ENCODE results near the gene GSTO1.
A peak's percentile ranks its signal among the peaks of the same experiment; 100 is the strongest.

Gene GSTO1

DNA sequence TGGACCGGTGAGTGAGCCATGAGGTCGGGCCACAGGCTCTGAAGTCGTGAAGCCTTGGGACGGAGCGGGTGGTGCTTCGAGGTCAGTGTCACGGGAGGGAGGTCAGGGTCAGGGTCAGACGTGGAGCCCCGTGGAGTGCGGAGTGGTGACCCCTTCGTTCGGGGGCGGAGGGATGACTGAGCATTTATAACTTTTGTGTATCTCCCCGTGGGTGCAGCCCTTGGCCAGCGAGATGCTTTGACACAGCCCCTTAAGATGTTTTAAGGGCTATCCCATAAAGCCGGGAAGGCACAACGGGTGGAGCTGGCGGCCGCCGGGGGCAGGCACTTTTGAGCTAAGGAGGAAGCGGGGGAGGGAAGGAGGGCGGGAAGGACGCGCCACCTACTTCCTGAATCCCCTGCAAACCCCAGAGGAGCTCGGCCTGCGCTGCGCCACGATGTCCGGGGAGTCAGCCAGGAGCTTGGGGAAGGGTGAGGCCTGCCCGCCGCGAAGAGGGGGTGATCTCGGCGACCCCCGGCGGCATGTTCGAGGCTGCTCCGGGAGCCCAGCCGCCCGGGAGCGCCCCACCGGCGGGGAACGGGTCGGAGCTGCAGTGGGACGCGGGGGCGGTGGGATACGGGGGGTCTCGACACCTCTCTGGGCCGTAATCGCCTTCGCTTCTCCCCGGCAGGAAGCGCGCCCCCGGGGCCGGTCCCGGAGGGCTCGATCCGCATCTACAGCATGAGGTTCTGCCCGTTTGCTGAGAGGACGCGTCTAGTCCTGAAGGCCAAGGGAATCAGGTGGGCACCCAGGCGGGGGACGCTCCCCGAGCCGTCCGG, at the start of gene GSTO1 (continued):
- TF ChIP-seq, protein P1, sequence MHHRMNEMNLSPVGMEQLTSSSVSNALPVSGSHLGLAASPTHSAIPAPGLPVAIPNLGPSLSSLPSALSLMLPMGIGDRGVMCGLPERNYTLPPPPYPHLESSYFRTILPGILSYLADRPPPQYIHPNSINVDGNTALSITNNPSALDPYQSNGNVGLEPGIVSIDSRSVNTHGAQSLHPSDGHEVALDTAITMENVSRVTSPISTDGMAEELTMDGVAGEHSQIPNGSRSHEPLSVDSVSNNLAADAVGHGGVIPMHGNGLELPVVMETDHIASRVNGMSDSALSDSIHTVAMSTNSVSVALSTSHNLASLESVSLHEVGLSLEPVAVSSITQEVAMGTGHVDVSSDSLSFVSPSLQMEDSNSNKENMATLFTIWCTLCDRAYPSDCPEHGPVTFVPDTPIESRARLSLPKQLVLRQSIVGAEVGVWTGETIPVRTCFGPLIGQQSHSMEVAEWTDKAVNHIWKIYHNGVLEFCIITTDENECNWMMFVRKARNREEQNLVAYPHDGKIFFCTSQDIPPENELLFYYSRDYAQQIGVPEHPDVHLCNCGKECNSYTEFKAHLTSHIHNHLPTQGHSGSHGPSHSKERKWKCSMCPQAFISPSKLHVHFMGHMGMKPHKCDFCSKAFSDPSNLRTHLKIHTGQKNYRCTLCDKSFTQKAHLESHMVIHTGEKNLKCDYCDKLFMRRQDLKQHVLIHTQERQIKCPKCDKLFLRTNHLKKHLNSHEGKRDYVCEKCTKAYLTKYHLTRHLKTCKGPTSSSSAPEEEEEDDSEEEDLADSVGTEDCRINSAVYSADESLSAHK (tag by site-specific recombination; IDR thresholded peaks at IDR 0.05): 0 out of 2 replicates have a peak, but pooled peaks have one; percentile 22
- peak; percentile 65 for TF ChIP-seq ZIC2 (tag by site-specific recombination; IDR thresholded peaks at IDR 0.05)
- no peak for TF ChIP-seq ZNF433 (tag by site-specific recombination; IDR thresholded peaks at IDR 0.05; ENCODE audit: low read depth)
- TF ChIP-seq ZNF140 (tag by site-specific recombination; IDR thresholded peaks at IDR 0.05): 0 out of 2 replicates have a peak, but pooled peaks have one; percentile 3
- TF ChIP-seq, protein P2, sequence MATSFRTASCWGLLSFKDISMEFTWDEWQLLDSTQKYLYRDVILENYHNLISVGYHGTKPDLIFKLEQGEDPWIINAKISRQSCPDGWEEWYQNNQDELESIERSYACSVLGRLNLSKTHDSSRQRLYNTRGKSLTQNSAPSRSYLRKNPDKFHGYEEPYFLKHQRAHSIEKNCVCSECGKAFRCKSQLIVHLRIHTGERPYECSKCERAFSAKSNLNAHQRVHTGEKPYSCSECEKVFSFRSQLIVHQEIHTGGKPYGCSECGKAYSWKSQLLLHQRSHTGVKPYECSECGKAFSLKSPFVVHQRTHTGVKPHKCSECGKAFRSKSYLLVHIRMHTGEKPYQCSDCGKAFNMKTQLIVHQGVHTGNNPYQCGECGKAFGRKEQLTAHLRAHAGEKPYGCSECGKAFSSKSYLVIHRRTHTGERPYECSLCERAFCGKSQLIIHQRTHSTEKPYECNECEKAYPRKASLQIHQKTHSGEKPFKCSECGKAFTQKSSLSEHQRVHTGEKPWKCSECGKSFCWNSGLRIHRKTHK (tag by site-specific recombination; IDR thresholded peaks at IDR 0.05): no peak
- peak; percentile 65 for TF ChIP-seq WT1 (tag by site-specific recombination; IDR thresholded peaks at IDR 0.05)
- no peak for TF ChIP-seq ZNF555 (tag by site-specific recombination; conservative IDR thresholded peaks at IDR 0.05)
- no peak for TF ChIP-seq ZNF19 (tag by site-specific recombination; IDR thresholded peaks at IDR 0.05; ENCODE audit: low read depth)
- no peak for TF ChIP-seq ZFP3 (tag by site-specific recombination; IDR thresholded peaks at IDR 0.05; ENCODE audit: low read depth)
- TF ChIP-seq, protein P3, sequence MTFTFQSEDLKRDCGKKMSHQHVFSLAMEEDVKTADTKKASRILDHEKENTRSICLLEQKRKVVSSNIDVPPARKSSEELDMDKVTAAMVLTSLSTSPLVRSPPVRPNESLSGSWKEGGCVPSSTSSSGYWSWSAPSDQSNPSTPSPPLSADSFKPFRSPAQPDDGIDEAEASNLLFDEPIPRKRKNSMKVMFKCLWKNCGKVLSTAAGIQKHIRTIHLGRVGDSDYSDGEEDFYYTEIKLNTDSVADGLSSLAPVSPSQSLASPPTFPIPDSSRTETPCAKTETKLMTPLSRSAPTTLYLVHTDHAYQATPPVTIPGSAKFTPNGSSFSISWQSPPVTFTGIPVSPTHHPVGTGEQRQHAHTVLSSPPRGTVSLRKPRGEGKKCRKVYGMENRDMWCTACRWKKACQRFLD (tag by site-specific recombination; IDR thresholded peaks at IDR 0.05): no peak
- TF ChIP-seq ZNF544 (tag by site-specific recombination; IDR thresholded peaks at IDR 0.05): no peak
- peak; percentile 71; the same call in 1 of the 2 replicates for TF ChIP-seq ZBTB20 (tag by site-specific recombination; IDR thresholded peaks at IDR 0.05)
- no peak for TF ChIP-seq ZNF2 (tag by site-specific recombination; IDR thresholded peaks at IDR 0.05)
- TF ChIP-seq ZNF350 (tag by site-specific recombination; IDR thresholded peaks at IDR 0.05): no peak
- TF ChIP-seq, protein P4, sequence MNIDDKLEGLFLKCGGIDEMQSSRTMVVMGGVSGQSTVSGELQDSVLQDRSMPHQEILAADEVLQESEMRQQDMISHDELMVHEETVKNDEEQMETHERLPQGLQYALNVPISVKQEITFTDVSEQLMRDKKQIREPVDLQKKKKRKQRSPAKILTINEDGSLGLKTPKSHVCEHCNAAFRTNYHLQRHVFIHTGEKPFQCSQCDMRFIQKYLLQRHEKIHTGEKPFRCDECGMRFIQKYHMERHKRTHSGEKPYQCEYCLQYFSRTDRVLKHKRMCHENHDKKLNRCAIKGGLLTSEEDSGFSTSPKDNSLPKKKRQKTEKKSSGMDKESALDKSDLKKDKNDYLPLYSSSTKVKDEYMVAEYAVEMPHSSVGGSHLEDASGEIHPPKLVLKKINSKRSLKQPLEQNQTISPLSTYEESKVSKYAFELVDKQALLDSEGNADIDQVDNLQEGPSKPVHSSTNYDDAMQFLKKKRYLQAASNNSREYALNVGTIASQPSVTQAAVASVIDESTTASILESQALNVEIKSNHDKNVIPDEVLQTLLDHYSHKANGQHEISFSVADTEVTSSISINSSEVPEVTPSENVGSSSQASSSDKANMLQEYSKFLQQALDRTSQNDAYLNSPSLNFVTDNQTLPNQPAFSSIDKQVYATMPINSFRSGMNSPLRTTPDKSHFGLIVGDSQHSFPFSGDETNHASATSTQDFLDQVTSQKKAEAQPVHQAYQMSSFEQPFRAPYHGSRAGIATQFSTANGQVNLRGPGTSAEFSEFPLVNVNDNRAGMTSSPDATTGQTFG (tag by site-specific recombination; IDR thresholded peaks at IDR 0.05; ENCODE audit: borderline replicate concordance): no peak
- no peak for TF ChIP-seq ZNF146 (tag by site-specific recombination; IDR thresholded peaks at IDR 0.05)
- peak; percentile 95 for TF ChIP-seq IKZF3 (tag by site-specific recombination; IDR thresholded peaks at IDR 0.05)
- TF ChIP-seq ZNF510 (tag by site-specific recombination; IDR thresholded peaks at IDR 0.05; ENCODE audit: insufficient replicate concordance): no peak
- no peak for TF ChIP-seq OVOL3 (tag by site-specific recombination; IDR thresholded peaks at IDR 0.05)
- TF ChIP-seq, protein P5, sequence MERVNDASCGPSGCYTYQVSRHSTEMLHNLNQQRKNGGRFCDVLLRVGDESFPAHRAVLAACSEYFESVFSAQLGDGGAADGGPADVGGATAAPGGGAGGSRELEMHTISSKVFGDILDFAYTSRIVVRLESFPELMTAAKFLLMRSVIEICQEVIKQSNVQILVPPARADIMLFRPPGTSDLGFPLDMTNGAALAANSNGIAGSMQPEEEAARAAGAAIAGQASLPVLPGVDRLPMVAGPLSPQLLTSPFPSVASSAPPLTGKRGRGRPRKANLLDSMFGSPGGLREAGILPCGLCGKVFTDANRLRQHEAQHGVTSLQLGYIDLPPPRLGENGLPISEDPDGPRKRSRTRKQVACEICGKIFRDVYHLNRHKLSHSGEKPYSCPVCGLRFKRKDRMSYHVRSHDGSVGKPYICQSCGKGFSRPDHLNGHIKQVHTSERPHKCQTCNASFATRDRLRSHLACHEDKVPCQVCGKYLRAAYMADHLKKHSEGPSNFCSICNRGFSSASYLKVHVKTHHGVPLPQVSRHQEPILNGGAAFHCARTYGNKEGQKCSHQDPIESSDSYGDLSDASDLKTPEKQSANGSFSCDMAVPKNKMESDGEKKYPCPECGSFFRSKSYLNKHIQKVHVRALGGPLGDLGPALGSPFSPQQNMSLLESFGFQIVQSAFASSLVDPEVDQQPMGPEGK (tag by site-specific recombination; IDR thresholded peaks at IDR 0.05): peak; percentile 91
- TF ChIP-seq ZFP41 (tag by site-specific recombination; IDR thresholded peaks at IDR 0.05; ENCODE audit: borderline replicate concordance): no peak
- TF ChIP-seq, protein P6, sequence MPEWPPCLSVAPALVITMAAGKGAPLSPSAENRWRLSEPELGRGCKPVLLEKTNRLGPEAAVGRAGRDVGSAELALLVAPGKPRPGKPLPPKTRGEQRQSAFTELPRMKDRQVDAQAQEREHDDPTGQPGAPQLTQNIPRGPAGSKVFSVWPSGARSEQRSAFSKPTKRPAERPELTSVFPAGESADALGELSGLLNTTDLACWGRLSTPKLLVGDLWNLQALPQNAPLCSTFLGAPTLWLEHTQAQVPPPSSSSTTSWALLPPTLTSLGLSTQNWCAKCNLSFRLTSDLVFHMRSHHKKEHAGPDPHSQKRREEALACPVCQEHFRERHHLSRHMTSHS (tag by site-specific recombination; IDR thresholded peaks at IDR 0.05): no peak
- TF ChIP-seq, protein P7, sequence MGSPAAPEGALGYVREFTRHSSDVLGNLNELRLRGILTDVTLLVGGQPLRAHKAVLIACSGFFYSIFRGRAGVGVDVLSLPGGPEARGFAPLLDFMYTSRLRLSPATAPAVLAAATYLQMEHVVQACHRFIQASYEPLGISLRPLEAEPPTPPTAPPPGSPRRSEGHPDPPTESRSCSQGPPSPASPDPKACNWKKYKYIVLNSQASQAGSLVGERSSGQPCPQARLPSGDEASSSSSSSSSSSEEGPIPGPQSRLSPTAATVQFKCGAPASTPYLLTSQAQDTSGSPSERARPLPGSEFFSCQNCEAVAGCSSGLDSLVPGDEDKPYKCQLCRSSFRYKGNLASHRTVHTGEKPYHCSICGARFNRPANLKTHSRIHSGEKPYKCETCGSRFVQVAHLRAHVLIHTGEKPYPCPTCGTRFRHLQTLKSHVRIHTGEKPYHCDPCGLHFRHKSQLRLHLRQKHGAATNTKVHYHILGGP (tag by site-specific recombination; IDR thresholded peaks at IDR 0.05): no peak
- TF ChIP-seq ZNF664 (tag by site-specific recombination; IDR thresholded peaks at IDR 0.05): no peak
- no peak for TF ChIP-seq KLF10 (tag by site-specific recombination; IDR thresholded peaks at IDR 0.05)
- TF ChIP-seq BCL11B (tag by site-specific recombination; IDR thresholded peaks at IDR 0.05; ENCODE audit: low read depth): no peak
